ENCODE data around the gene ACOXL. TPM values are rescaled to one million over a fixed set of nuclear protein-coding genes. Genes with fewer than 3 reads are reported as not detected.
"Not testable (repeated sequence)": the region's sequence is repeated elsewhere in the genome, so short reads cannot be mapped to it uniquely, and the experiment has no call there.

The ACOXL gene
- total and polyA plus RNA-seq, 4 donors: 4.4 to 32.8 (median 12.2) TPM

DNA sequence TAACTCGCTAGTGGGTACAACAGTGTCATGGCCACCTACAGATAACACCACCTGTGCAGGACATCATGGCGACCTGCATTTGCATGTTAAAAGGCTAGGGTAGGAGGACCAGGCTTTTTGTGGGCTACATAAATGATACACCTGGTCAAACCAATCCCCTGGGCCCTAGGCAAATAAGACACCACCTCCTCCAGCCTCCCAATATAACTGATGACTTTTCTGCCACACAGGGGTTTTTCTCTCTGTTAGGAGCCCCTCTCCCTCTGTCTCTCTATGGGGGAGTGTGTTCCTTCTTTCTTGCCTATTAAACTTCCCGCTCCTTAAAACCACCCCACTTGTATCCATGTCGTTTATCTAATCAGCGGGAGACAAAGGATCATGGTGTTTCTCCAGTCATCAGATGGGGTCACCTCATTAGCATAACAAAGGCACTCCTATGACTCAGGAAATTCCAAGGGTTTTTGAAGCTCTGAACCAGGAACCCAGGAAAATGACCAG lies 43.7 kb upstream of the ACOXL start:
- H3K4me3 ChIP-seq: no peak overlapping the region
- no peaks in the 10 kb centered on the region for H3K4me1 ChIP-seq (ENCODE audit: control insufficient read depth in 5 of 5, insufficient read depth in 5 of 5, low read length in 5 of 5)
- H3K36me3 ChIP-seq (ENCODE audit: control insufficient read depth in 4 of 4, insufficient read depth in 4 of 4, low read length in 4 of 4): no peaks in the 10 kb centered on the region
- H3K9ac ChIP-seq (ENCODE audit: insufficient read depth in 1 of 2, low read length in 2 of 2): no peak overlapping the region
- DNase-seq (no peak), ATAC-seq (ENCODE audit: insufficient read depth, low FRiP score) (no peak)
- no peaks in the 10 kb centered on the region for H3K27me3 ChIP-seq (ENCODE audit: control insufficient read depth in 3 of 3, insufficient read depth in 3 of 3, low read length in 2 of 3)
- no peak overlapping the region for H3K27ac ChIP-seq (ENCODE audit: low read depth in 1 of 2, low read length in 1 of 2)
- no peak for TF ChIP-seq CTCF (IDR thresholded peaks at IDR 0.05; ENCODE audit: control extremely low read depth, extremely low read depth)
- H3K9me3 ChIP-seq (ENCODE audit: control insufficient read depth in 4 of 4, insufficient read depth in 3 of 4, low read length in 3 of 4): peaks cover 0 to 5% (median 0%) of the 10 kb centered on the region in 4 donors
- WGBS, 2 donors: 62 to 64% methylated on average over 5 of the region's 5 CpGs

DNA sequence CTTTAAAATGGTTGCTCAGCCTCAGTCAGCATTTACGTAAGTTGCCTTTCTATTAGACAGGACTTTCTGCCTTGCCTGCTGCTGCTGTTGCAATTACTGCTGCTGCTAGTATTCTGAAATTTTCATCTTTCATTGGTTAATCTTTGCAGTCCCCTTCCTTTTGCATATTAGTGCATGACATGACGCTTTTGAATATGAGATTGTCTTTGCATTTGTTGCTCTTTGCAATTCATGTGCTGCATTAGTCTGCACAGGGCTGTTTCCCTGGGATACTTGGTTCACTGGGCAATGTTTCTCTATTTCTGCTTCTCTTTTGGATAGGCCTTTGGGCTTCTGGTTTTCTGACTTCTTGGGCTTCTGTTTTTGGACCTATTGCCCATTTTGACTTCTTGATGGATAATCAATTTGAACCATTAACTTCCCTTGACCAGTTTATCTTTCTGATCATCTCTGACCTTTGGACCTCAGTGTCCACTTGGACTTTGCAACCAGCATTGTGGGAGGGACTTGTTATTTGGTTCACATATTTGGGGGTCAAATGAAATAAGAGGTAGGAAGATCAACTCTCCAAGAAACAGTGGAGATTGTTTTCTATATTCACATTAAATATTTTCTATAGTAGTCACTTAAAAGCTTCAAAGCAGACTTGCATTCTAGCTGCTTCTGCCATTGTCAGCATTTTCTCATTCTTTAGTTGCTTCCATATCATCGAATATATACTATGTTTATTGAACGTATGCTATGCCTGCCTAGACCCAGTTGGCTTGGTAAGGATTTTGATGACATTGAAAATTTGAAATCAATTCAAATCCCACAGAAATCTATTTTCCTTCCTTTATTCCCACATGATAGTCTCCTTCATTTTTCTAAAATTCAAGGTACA lies 42.0 kb upstream of the ACOXL start:
- H3K4me3 ChIP-seq: no peak overlapping the region
- DNase-seq: no peak
- no peak for TF ChIP-seq CTCF (IDR thresholded peaks at IDR 0.05; ENCODE audit: control extremely low read depth, extremely low read depth)
- WGBS, 2 donors: 76 to 93% methylated on average over 4 of the region's 4 CpGs
- peaks cover 0 to 6% (median 0%) of the 10 kb centered on the region in 4 donors for H3K9me3 ChIP-seq (ENCODE audit: control insufficient read depth in 4 of 4, insufficient read depth in 3 of 4, low read length in 3 of 4)
- ATAC-seq (ENCODE audit: insufficient read depth, low FRiP score): no peak
- no peaks in the 10 kb centered on the region for H3K36me3 ChIP-seq (ENCODE audit: control insufficient read depth in 4 of 4, insufficient read depth in 4 of 4, low read length in 4 of 4)
- no peak overlapping the region for H3K27ac ChIP-seq (ENCODE audit: low read depth in 1 of 2, low read length in 1 of 2)
- H3K27me3 ChIP-seq (ENCODE audit: control insufficient read depth in 3 of 3, insufficient read depth in 3 of 3, low read length in 2 of 3): no peaks in the 10 kb centered on the region
- no peak overlapping the region for H3K9ac ChIP-seq (ENCODE audit: insufficient read depth in 1 of 2, low read length in 2 of 2)
- H3K4me1 ChIP-seq (ENCODE audit: control insufficient read depth in 5 of 5, insufficient read depth in 5 of 5, low read length in 5 of 5): peaks cover 0 to 14% (median 0%) of the 10 kb centered on the region in 5 donors

GRCh38 chr2:110691612-110692258 lies 40.6 kb upstream of the ACOXL start:
- WGBS, 2 donors: 96 to 98% methylated on average over 11 of the region's 11 CpGs
- DNase-seq (no peak), ATAC-seq (ENCODE audit: insufficient read depth, low FRiP score) (no peak)
- Histone ChIP-seq H3K9me3 (ENCODE audit: control insufficient read depth in 4 of 4, insufficient read depth in 3 of 4, low read length in 3 of 4) (peaks cover 0 to 6% (median 0%) of the 10 kb centered on the region in 4 donors), H3K27ac (ENCODE audit: low read depth in 1 of 2, low read length in 1 of 2) (no peak overlapping the region), H3K36me3 (ENCODE audit: control insufficient read depth in 4 of 4, insufficient read depth in 4 of 4, low read length in 4 of 4) (no peaks in the 10 kb centered on the region), H3K9ac (ENCODE audit: insufficient read depth in 1 of 2, low read length in 2 of 2) (no peak overlapping the region), H3K27me3 (ENCODE audit: control insufficient read depth in 3 of 3, insufficient read depth in 3 of 3, low read length in 2 of 3) (no peaks in the 10 kb centered on the region), H3K4me1 (ENCODE audit: control insufficient read depth in 5 of 5, insufficient read depth in 5 of 5, low read length in 5 of 5) (peaks cover 0 to 14% (median 0%) of the 10 kb centered on the region in 5 donors), H3K4me3 (no peak overlapping the region)
- TF ChIP-seq CTCF (IDR thresholded peaks at IDR 0.05; ENCODE audit: control extremely low read depth, extremely low read depth): no peak

DNA sequence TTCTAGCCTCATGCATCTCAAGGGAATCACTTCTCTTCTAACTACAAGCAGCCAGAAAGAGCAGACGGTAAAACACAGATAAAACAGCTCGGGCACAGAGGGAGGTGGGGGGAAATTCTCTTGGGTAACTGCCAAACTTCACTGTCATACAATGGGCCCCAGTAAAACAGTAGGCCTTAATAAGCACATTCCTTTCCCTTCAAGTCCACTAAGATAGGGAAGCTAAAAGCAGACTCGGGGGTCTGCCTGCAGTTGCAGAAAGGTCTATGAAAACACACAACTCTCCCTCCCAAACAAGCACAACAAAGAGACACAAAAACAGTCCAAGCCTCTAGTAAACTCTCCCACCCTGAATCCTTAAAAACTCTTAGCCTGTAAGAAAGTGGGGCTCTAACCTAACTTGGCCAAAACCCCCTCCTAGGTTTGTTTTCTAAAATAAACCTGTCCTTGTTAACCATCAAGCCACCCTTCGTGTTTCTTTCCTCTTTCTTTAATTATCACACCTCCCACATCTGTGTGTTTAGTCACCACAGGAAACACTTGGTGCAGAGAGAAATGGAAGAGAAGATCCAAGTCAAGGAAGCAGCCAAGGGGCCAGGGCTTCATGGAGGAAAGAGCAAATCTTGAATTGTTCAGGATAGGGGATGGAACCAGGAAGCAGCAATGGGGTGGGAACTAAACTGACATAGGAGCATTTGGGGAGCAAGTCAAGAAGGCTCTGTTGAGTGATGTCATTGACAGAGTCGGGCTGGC lies 37.1 kb upstream of the ACOXL start:
- H3K9me3 ChIP-seq (ENCODE audit: control insufficient read depth in 4 of 4, insufficient read depth in 3 of 4, low read length in 3 of 4); H3K36me3 ChIP-seq (ENCODE audit: control insufficient read depth in 4 of 4, insufficient read depth in 4 of 4, low read length in 4 of 4); H3K4me3 ChIP-seq; H3K9ac ChIP-seq (ENCODE audit: insufficient read depth in 1 of 2, low read length in 2 of 2); ATAC-seq (ENCODE audit: insufficient read depth, low FRiP score); H3K27me3 ChIP-seq (ENCODE audit: control insufficient read depth in 3 of 3, insufficient read depth in 3 of 3, low read length in 2 of 3); H3K27ac ChIP-seq (ENCODE audit: low read depth in 1 of 2, low read length in 1 of 2): not testable (repeated sequence)
- DNase-seq: peak; percentile 70 to 83 (median 80)
- 30 to 31% methylated on average over 4 to 5 of the region's 5 CpGs for WGBS, 2 donors
- H3K4me1 ChIP-seq (ENCODE audit: control insufficient read depth in 5 of 5, insufficient read depth in 5 of 5, low read length in 5 of 5): peaks cover 0 to 14% (median 0%) of the 10 kb centered on the region in 5 donors

GRCh38 chr2:110698253-110698652 lies 34.1 kb upstream of the ACOXL start:
- H3K4me3 ChIP-seq; ATAC-seq (ENCODE audit: insufficient read depth, low FRiP score); H3K9me3 ChIP-seq (ENCODE audit: control insufficient read depth in 4 of 4, insufficient read depth in 3 of 4, low read length in 3 of 4); H3K27me3 ChIP-seq (ENCODE audit: control insufficient read depth in 3 of 3, insufficient read depth in 3 of 3, low read length in 2 of 3); H3K27ac ChIP-seq (ENCODE audit: low read depth in 1 of 2, low read length in 1 of 2); H3K36me3 ChIP-seq (ENCODE audit: control insufficient read depth in 4 of 4, insufficient read depth in 4 of 4, low read length in 4 of 4); H3K9ac ChIP-seq (ENCODE audit: insufficient read depth in 1 of 2, low read length in 2 of 2); DNase-seq: not testable (repeated sequence)
- no CpG with 5 or more reads among the region's 6 CpGs for WGBS, 2 donors
- H3K4me1 ChIP-seq (ENCODE audit: control insufficient read depth in 5 of 5, insufficient read depth in 5 of 5, low read length in 5 of 5): peaks cover 0 to 14% (median 0%) of the 10 kb centered on the region in 5 donors

Data from lung (tissue), 12 donors.